H9 (cell line): ENCODE measurements around the gene TMPRSS7. TPM values are rescaled to one million over a fixed set of nuclear protein-coding genes. Genes with fewer than 3 reads are reported as not detected.

Experiments
- DNase-seq: peaks from one replicate; pipeline ENCODE4 v3.0.0-alpha.2; 2017
- H2AFZ ChIP-seq: one replicate; pipeline ENCODE4 v1.6.1; 2013; ENCODE audit warnings: mild to moderate bottlenecking, low read length, control low read depth, moderate library complexity
- H2AK5ac ChIP-seq: 2 replicates; pipeline ENCODE4 v1.6.1; 2013; ENCODE audit warnings: low read length, control low read depth, mixed read lengths; ENCODE audit not compliant: insufficient read length
- H2BK120ac ChIP-seq: one replicate; pipeline ENCODE4 v1.6.1; 2013; ENCODE audit warnings: low read depth, mild to moderate bottlenecking, low read length, control low read depth, inconsistent platforms; ENCODE audit not compliant: poor library complexity, severe bottlenecking
- H2BK12ac ChIP-seq: 2 replicates; pipeline ENCODE4 v1.6.1; 2013; ENCODE audit warnings: low read length, control low read depth, mixed read lengths, low read depth; ENCODE audit not compliant: insufficient read length
- H2BK15ac ChIP-seq: 2 replicates; pipeline ENCODE4 v1.6.1; 2013; ENCODE audit warnings: low read depth, low read length, control low read depth
- H2BK20ac ChIP-seq: one replicate; pipeline ENCODE4 v1.6.1; 2013; ENCODE audit warnings: low read depth, mild to moderate bottlenecking, low read length, control low read depth, inconsistent platforms; ENCODE audit not compliant: poor library complexity, severe bottlenecking
- H2BK5ac ChIP-seq: 2 replicates; pipeline ENCODE4 v1.6.1; 2013; ENCODE audit warnings: low read length, control low read depth, mixed read lengths; ENCODE audit not compliant: insufficient read length
- H3K14ac ChIP-seq: 2 replicates; pipeline ENCODE4 v1.6.1; 2013; ENCODE audit warnings: low read length, control low read depth; ENCODE audit not compliant: insufficient read depth
- H3K18ac ChIP-seq: 2 replicates; pipeline ENCODE4 v1.6.1; 2013; ENCODE audit warnings: low read depth, mild to moderate bottlenecking, mixed read lengths, low read length, control low read depth; ENCODE audit not compliant: insufficient read length
- H3K23ac ChIP-seq: 2 replicates; pipeline ENCODE4 v1.6.1; 2013; ENCODE audit warnings: low read length, control low read depth, mixed read lengths, low read depth; ENCODE audit not compliant: insufficient read length
- H3K23me2 ChIP-seq: 2 replicates; pipeline ENCODE4 v1.6.1; 2013; ENCODE audit warnings: low read depth, mild to moderate bottlenecking, mixed read lengths, low read length, control low read depth; ENCODE audit not compliant: insufficient read length, poor library complexity, severe bottlenecking
- H3K27ac ChIP-seq: 2 replicates; pipeline ENCODE4 v1.5.1; 2013; ENCODE audit warnings: low read length, control low read depth, mixed read lengths, low read depth; ENCODE audit not compliant: insufficient read length
- H3K27me3 ChIP-seq: 2 replicates; pipeline ENCODE4 v1.6.1; 2013; ENCODE audit warnings: low read length, control low read depth, inconsistent platforms; ENCODE audit not compliant: insufficient read depth
- H3K4ac ChIP-seq: 2 replicates; pipeline ENCODE4 v1.6.1; 2013; ENCODE audit warnings: low read depth, mild to moderate bottlenecking, control low read depth, inconsistent platforms, low read length, moderate library complexity
- H3K4me1 ChIP-seq: 2 replicates; pipeline ENCODE4 v1.6.1; 2013; ENCODE audit warnings: low read length, control low read depth, inconsistent platforms; ENCODE audit not compliant: insufficient read depth
- H3K4me2 ChIP-seq: 2 replicates; pipeline ENCODE4 v1.6.1; 2013; ENCODE audit warnings: low read length, control low read depth, mixed read lengths; ENCODE audit not compliant: insufficient read length, insufficient read depth
- H3K56ac ChIP-seq: 2 replicates; pipeline ENCODE4 v1.6.1; 2013; ENCODE audit warnings: low read depth, mild to moderate bottlenecking, mixed read lengths, low read length, control low read depth; ENCODE audit not compliant: insufficient read length
- H3K79me1 ChIP-seq: 2 replicates; pipeline ENCODE4 v1.6.1; 2013; ENCODE audit warnings: low read depth, mild to moderate bottlenecking, moderate library complexity, low read length, control low read depth, inconsistent platforms; ENCODE audit not compliant: insufficient read depth, poor library complexity, severe bottlenecking
- H3K79me2 ChIP-seq: 2 replicates; pipeline ENCODE4 v1.6.1; 2013; ENCODE audit warnings: low read length, control low read depth, inconsistent platforms; ENCODE audit not compliant: insufficient read depth
- H3K9ac ChIP-seq: 2 replicates; pipeline ENCODE4 v1.6.1; 2013; ENCODE audit warnings: low read length, control low read depth, mixed read lengths; ENCODE audit not compliant: insufficient read length; ENCODE audit errors: extremely low read depth
- H3K9me3 ChIP-seq: one replicate; pipeline ENCODE4 v1.6.1; 2013; ENCODE audit warnings: low read depth, low read length, inconsistent platforms; ENCODE audit not compliant: control insufficient read depth
- H3T11ph ChIP-seq: one replicate; pipeline ENCODE4 v1.6.1; 2013; ENCODE audit warnings: mild to moderate bottlenecking, low read length, control low read depth, inconsistent platforms
- H4K20me1 ChIP-seq: one replicate; pipeline ENCODE4 v1.6.1; 2013; ENCODE audit not compliant: control insufficient read depth, insufficient read length, insufficient read depth
- H4K5ac ChIP-seq: 2 replicates; pipeline ENCODE4 v1.6.1; 2013; ENCODE audit warnings: low read depth, mild to moderate bottlenecking, mixed read lengths, low read length, control low read depth; ENCODE audit not compliant: insufficient read length
- H4K8ac ChIP-seq: replicated peaks from 2 replicates; pipeline ENCODE4 v1.6.1; 2013; ENCODE audit warnings: low read length, control low read depth, mixed read lengths, low read depth; ENCODE audit not compliant: insufficient read length
- H4K91ac ChIP-seq: 2 replicates; pipeline ENCODE4 v1.6.1; 2013; ENCODE audit warnings: low read depth, mild to moderate bottlenecking, moderate library complexity, mixed read lengths, low read length, control low read depth; ENCODE audit not compliant: insufficient read length
- H3K27ac Mint-ChIP-seq, 3 experiments: 2 replicates in 2 of 3; 3 replicates in 1 of 3; pipeline ENCODE4 v1.8.0; 2020 to 2021; ENCODE audit warnings: mixed read lengths in 3 of 3, mild to moderate bottlenecking in 1 of 3, moderate library complexity in 1 of 3
- H3K27me3 Mint-ChIP-seq: 2 replicates; pipeline ENCODE4 v1.8.0; 2021; ENCODE audit warnings: low read depth, mild to moderate bottlenecking, moderate library complexity, mixed read lengths
- H3K36me3 Mint-ChIP-seq, 3 experiments: 2 replicates in 2 of 3; 3 replicates in 1 of 3; pipeline ENCODE4 v1.8.0; 2020 to 2021; ENCODE audit warnings: low read depth in 3 of 3, mixed read lengths in 3 of 3; ENCODE audit not compliant: insufficient read depth in 1 of 3
- H3K4me1 Mint-ChIP-seq, 2 experiments: 2 replicates each; pipeline ENCODE4 v1.8.0; 2020; ENCODE audit warnings: mixed read lengths in 2 of 2
- H3K4me3 Mint-ChIP-seq, 2 experiments: 2 replicates in 1 of 2; 3 replicates in 1 of 2; pipeline ENCODE4 v1.8.0; 2020 to 2021; ENCODE audit warnings: mild to moderate bottlenecking in 2 of 2, mixed read lengths in 2 of 2, moderate library complexity in 1 of 2
- H3K9me3 Mint-ChIP-seq, 2 experiments: 2 replicates in 1 of 2; 3 replicates in 1 of 2; pipeline ENCODE4 v1.8.0; 2020; ENCODE audit warnings: mild to moderate bottlenecking in 2 of 2, mixed read lengths in 2 of 2, moderate library complexity in 1 of 2
- WGBS: extraction: QIAGEN DNeasy Blood & Tissue Kit; methylation state at CpG from one replicate; pipeline ENCODE4 v1.1.7; 2013; ENCODE audit warnings: missing lambda C conversion rate, low lambda C conversion rate, mixed read lengths; ENCODE audit not compliant: insufficient read length; ENCODE audit errors: extremely low coverage; 5-methylcytosine and 5-hydroxymethylcytosine counted together
- total RNA-seq: library from RNA; stranded (reverse); gene quantifications from 2 replicates; pipeline ENCODE4 v1.2.1, GENCODE V29; 2021
- TF ChIP-seq, protein P1 (sequence below): fragments of 200-600 bp; sonication (generic); conservative IDR thresholded peaks from 3 replicates; pipeline ENCODE4 v1.8.0; 2021; ENCODE audit warnings: antibody characterized with exemption, mild to moderate bottlenecking

Gene TMPRSS7
- total RNA-seq, 1 experiment from 2014 or later: not detected

DNA sequence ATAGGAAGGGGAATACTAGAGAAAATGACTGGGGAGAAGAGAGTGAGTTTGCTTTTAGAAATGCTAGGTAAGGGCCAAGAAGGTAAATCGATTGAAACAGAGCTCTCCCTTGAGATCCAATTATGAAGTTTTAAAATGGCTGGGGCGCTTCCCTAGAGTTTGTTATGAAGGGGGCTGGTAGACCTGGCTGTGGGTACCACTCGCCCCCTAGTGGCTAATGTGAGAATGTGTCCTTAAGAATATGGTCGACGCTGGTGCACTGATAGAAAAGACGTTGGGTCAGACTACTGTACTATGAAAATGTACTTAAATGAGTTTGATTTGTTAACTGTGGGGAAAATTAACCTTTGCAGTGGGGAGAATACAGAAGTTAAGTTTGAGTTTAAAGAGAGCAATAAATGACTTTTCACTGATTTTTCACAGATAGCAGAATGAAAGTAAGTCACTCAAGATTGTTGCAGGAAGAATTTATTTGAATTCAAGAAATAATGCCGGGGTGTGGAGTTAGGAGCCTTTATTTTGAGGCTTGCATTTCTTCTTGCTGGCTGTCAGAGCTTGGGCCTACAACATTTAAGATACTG is 9.2 kb downstream of the TMPRSS7 start:
- Histone ChIP-seq H3T11ph (no peak overlapping the region), H3K56ac (no peak overlapping the region), H3K79me2 (no peaks in the 10 kb centered on the region), H2AK5ac (no peak overlapping the region), H3K23me2 (no peaks in the 10 kb centered on the region), H3K4me2 (no peak overlapping the region), H3K27me3 (no peaks in the 10 kb centered on the region), H3K14ac (no peak overlapping the region), H3K9me3 (no peaks in the 10 kb centered on the region), H4K91ac (no peak overlapping the region), H4K20me1 (no peaks in the 10 kb centered on the region), H3K27ac (no peak overlapping the region), H2BK5ac (no peak overlapping the region), H2BK12ac (no peak overlapping the region), H2AFZ (no peak overlapping the region), H3K9ac (no peak overlapping the region), H3K23ac (no peak overlapping the region), H2BK20ac (no peak overlapping the region), H3K18ac (no peak overlapping the region), H4K5ac (no peak overlapping the region), H2BK120ac (no peak overlapping the region), H4K8ac (no peak overlapping the region), H2BK15ac (no peak overlapping the region), H3K79me1 (no peaks in the 10 kb centered on the region), H3K4me1 (no peaks in the 10 kb centered on the region; the same call in 1 of the 2 replicates), H3K4ac (no peak overlapping the region)
- TF ChIP-seq, protein P1, sequence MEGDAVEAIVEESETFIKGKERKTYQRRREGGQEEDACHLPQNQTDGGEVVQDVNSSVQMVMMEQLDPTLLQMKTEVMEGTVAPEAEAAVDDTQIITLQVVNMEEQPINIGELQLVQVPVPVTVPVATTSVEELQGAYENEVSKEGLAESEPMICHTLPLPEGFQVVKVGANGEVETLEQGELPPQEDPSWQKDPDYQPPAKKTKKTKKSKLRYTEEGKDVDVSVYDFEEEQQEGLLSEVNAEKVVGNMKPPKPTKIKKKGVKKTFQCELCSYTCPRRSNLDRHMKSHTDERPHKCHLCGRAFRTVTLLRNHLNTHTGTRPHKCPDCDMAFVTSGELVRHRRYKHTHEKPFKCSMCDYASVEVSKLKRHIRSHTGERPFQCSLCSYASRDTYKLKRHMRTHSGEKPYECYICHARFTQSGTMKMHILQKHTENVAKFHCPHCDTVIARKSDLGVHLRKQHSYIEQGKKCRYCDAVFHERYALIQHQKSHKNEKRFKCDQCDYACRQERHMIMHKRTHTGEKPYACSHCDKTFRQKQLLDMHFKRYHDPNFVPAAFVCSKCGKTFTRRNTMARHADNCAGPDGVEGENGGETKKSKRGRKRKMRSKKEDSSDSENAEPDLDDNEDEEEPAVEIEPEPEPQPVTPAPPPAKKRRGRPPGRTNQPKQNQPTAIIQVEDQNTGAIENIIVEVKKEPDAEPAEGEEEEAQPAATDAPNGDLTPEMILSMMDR: peak; percentile 94
- Mint-ChIP-seq H3K36me3 (no peaks in the 10 kb centered on the region), H3K27ac (no peak overlapping the region), H3K4me3 (no peak overlapping the region), H3K9me3 (no peaks in the 10 kb centered on the region; a peak in 1 of 5 replicates), H3K27me3 (no peaks in the 10 kb centered on the region), H3K4me1 (peaks cover 15 to 18% of the 10 kb centered on the region in 2 experiments)
- DNase-seq: peak; percentile 45
- WGBS: no CpG with 5 or more reads among the region's 7 CpGs
